NCI-H748 (cell line): ENCODE data around the gene SF3A1.

ENCODE experiments used
- DNase-seq: peaks from one replicate; lab custom pipeline; 2025; ENCODE audit not compliant: unreplicated experiment; lab: John Stamatoyannopoulos, UW

The SF3A1 gene

GRCh38 chr22:30305906-30306626 lies 50.6 kb downstream of the SF3A1 start:
- DNase-seq, result no peak

- no peak for DNase-seq
Observed at GRCh38 chr22:30305519-30305905, 51.2 kb downstream of the SF3A1 start.

GRCh38 chr22:30304495-30305244 lies 52.0 kb downstream of the SF3A1 start:
- no peak for DNase-seq

GRCh38 chr22:30302810-30303138 lies 53.9 kb downstream of the SF3A1 start:
- no peak for DNase-seq

- no peak for DNase-seq
Observed at GRCh38 chr22:30301995-30302809, 54.5 kb downstream of the SF3A1 start.

GRCh38 chr22:30299322-30299721 lies 57.4 kb downstream of the SF3A1 start:
- DNase-seq, result no peak

- DNase-seq, result peak; percentile 6
Observed at GRCh38 chr22:30297991-30298701, 58.5 kb downstream of the SF3A1 start.

- no peak for DNase-seq
Observed at GRCh38 chr22:30297276-30297990, 59.3 kb downstream of the SF3A1 start.

GRCh38 chr22:30296833-30297232 lies 59.9 kb downstream of the SF3A1 start:
- no peak for DNase-seq

GRCh38 chr22:30296324-30296723 lies 60.4 kb downstream of the SF3A1 start:
- no peak for DNase-seq

- no peak for DNase-seq
Observed at GRCh38 chr22:30295576-30295975, 61.1 kb downstream of the SF3A1 start.

- DNase-seq, result no peak
Observed at GRCh38 chr22:30294830-30295229, 61.9 kb downstream of the SF3A1 start.

GRCh38 chr22:30294066-30294465 lies 62.6 kb downstream of the SF3A1 start:
- DNase-seq, result no peak

GRCh38 chr22:30293026-30293425 lies 63.7 kb downstream of the SF3A1 start:
- no peak for DNase-seq

GRCh38 chr22:30292069-30292970 lies 64.4 kb downstream of the SF3A1 start:
- DNase-seq, result no peak

- DNase-seq, result peak; percentile 29
Observed at GRCh38 chr22:30291058-30291892, 65.4 kb downstream of the SF3A1 start.

GRCh38 chr22:30290342-30291057 lies 66.2 kb downstream of the SF3A1 start:
- peak; percentile 22 for DNase-seq

- DNase-seq, result no peak
Observed at GRCh38 chr22:30289980-30290313, 66.7 kb downstream of the SF3A1 start.
